OCI-LY7 (cell line): ENCODE measurements around the gene TMEM94. TPM values are rescaled to one million over a fixed set of nuclear protein-coding genes. Genes with fewer than 3 reads are reported as not detected.

ENCODE experiments used
- BruUV-seq: library from RNA; stranded (reverse); fragments of 400-500 nt; replicated peaks from 2 replicates; lab custom pipeline; 2021; lab: Mats Ljungman, UMichigan
- CTCF ChIA-PET: fragments of 300-600 bp; sonication (Branson Sonifier 250); formaldehyde crosslinking; loops from one replicate; lab custom pipeline; 2022; ENCODE audit warnings: antibody characterized with exemption; ENCODE audit not compliant: unreplicated experiment; lab: Charles Lee
- POLR2A ChIA-PET: fragments of 300-600 bp; sonication (Branson Sonifier 250); formaldehyde crosslinking; loops from one replicate; lab custom pipeline; 2022; ENCODE audit warnings: antibody characterized with exemption; lab: Charles Lee
- DNase-seq: peaks from one replicate; pipeline ENCODE4 v3.0.0-alpha.2; 2015; ENCODE audit warnings: low spot score
- H2AFZ ChIP-seq: fragments of 200-600 bp; sonication (generic), shearing (Covaris generic); 2 replicates; pipeline ENCODE4 v1.6.1; 2014; ENCODE audit warnings: mild to moderate bottlenecking, antibody characterized with exemption, low read length, moderate library complexity
- H3K27ac ChIP-seq: fragments of 200-600 bp; sonication (generic); 2 replicates; pipeline ENCODE4 v1.5.1; 2014; ENCODE audit warnings: mixed run types, low read depth, mild to moderate bottlenecking, moderate library complexity, low read length, inconsistent platforms; ENCODE audit not compliant: poor library complexity, severe bottlenecking
- H3K36me3 ChIP-seq: fragments of 200-600 bp; sonication (generic); 2 replicates; pipeline ENCODE4 v1.6.1; 2014; ENCODE audit warnings: mild to moderate bottlenecking, antibody characterized with exemption, low read length, moderate library complexity, mixed read lengths; ENCODE audit not compliant: insufficient read depth
- H3K4me1 ChIP-seq: fragments of 200-600 bp; sonication (generic); 2 replicates; pipeline ENCODE4 v1.5.1; 2014; ENCODE audit warnings: mild to moderate bottlenecking, low read length; ENCODE audit not compliant: insufficient read depth, poor library complexity, severe bottlenecking
- H3K4me2 ChIP-seq: fragments of 200-600 bp; sonication (generic); 2 replicates; pipeline ENCODE4 v1.6.1; 2014; ENCODE audit warnings: mild to moderate bottlenecking, low read length
- H3K4me3 ChIP-seq: fragments of 200-600 bp; sonication (generic); 2 replicates; pipeline ENCODE4 v1.5.1; 2014; ENCODE audit warnings: mild to moderate bottlenecking, low read depth, low read length; ENCODE audit not compliant: poor library complexity, severe bottlenecking
- H3K79me2 ChIP-seq: fragments of 200-600 bp; sonication (generic); 2 replicates; pipeline ENCODE4 v1.6.1; 2016; ENCODE audit warnings: low read depth, mild to moderate bottlenecking, low read length, moderate library complexity, mixed read lengths; ENCODE audit not compliant: insufficient read depth
- H3K9me2 ChIP-seq: fragments of 200-600 bp; sonication (generic); 2 replicates; pipeline ENCODE4 v1.6.1; 2016; ENCODE audit warnings: mild to moderate bottlenecking, low read length, mixed read lengths; ENCODE audit not compliant: insufficient read depth
- H3K9me3 ChIP-seq: fragments of 200-600 bp; sonication (generic); 2 replicates; pipeline ENCODE4 v1.6.1; 2014; ENCODE audit warnings: mild to moderate bottlenecking, mixed run types, low read length, mixed read lengths
- H4K20me1 ChIP-seq: fragments of 200-600 bp; sonication (generic); 2 replicates; pipeline ENCODE4 v1.6.1; 2014; ENCODE audit warnings: mild to moderate bottlenecking, antibody characterized with exemption, low read length, moderate library complexity, mixed read lengths; ENCODE audit not compliant: insufficient read depth
- EZH2phosphoT487 ChIP-seq: fragments of 200-600 bp; sonication (generic); IDR thresholded peaks from 2 replicates; pipeline ENCODE4 v1.6.1; 2018; ENCODE audit warnings: low read depth, borderline replicate concordance, mild to moderate bottlenecking, mixed run types, antibody characterized with exemption, low read length, moderate library complexity, mixed read lengths
- intact Hi-C: fragments of 100-400 bp; cut with micrococcal nuclease; formaldehyde crosslinking; loops from one replicate; pipeline ENCODE4 v1.10.0; 2022; ENCODE audit not compliant: unreplicated experiment
- total RNA-seq, 2 experiments: library from RNA; depleted of rRNA in 1 of 2; stranded (reverse); fragments of >200 nt in 1 of 2; shearing (Covaris generic) in 1 of 2; gene quantifications; 2 replicates each; pipeline ENCODE4 v1.2.3, GENCODE V29; 2014 to 2022
- TF ChIP-seq, protein P1 (sequence below): fragments of 200-600 bp; sonication (generic); conservative IDR thresholded peaks from 2 replicates; pipeline ENCODE4 v1.5.1; 2014; ENCODE audit warnings: mild to moderate bottlenecking, antibody characterized with exemption, low read length, moderate library complexity, mixed read lengths

The TMEM94 gene
- total RNA-seq, 2 experiments from 2014 or later, result 60.6 to 121 TPM

DNA sequence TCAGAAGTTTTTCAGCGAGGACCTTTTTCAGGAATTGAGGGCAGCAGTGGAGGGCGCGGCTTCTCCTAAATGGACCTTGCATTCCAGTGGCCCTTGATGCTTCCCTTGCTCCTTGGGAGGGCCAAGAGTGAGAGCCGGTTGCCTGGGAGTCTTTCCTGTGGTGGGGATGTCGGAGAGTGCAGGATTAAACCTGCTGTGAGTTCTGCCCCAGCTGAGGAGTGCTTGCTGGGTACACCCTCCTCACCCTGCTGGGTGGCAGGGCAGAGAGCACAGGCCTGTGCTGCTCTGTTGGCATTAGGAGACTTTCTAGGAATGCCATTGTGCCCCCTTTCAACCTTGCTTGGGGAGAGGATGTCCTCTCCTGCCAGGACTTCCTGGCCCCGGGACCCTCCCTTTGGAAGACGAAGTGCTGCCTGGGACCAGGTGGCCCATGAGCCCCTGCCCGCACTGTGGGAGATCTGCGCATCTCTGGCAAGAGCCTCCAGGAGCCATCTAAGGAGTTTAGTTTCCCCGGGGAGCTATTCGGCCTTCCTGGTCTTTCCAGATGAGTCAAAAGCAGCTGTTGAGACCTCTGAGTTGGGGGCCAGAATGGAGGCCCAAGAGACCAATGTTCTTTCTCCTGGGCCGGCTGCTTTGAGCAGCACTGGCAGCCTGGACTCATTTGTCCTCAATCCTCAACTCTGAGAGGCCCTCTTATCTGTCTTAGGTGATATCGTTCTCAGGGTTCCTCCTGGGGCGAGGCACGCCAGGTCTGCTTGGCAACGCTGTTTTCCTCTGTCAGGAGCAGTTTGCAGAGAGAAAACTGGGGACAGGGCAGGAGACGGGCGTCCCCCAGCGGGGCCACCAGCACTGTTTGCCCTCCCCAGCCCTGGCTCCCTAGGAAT lies 74.6 kb downstream of the TMEM94 start:
- H4K20me1 ChIP-seq, result no peaks in the 10 kb centered on the region
- intact Hi-C loops, result no loop called here
- H3K79me2 ChIP-seq, result no peaks in the 10 kb centered on the region
- H3K4me2 ChIP-seq, result no peak overlapping the region
- CTCF ChIA-PET, result interaction anchor here (0.5 kb wide), 1 partner anchor 15 kb away, joined by 3 read pairs; the partner anchor contains the start of gene TSEN54
- TF ChIP-seq, protein P1, sequence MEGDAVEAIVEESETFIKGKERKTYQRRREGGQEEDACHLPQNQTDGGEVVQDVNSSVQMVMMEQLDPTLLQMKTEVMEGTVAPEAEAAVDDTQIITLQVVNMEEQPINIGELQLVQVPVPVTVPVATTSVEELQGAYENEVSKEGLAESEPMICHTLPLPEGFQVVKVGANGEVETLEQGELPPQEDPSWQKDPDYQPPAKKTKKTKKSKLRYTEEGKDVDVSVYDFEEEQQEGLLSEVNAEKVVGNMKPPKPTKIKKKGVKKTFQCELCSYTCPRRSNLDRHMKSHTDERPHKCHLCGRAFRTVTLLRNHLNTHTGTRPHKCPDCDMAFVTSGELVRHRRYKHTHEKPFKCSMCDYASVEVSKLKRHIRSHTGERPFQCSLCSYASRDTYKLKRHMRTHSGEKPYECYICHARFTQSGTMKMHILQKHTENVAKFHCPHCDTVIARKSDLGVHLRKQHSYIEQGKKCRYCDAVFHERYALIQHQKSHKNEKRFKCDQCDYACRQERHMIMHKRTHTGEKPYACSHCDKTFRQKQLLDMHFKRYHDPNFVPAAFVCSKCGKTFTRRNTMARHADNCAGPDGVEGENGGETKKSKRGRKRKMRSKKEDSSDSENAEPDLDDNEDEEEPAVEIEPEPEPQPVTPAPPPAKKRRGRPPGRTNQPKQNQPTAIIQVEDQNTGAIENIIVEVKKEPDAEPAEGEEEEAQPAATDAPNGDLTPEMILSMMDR, result no peak
- TF ChIP-seq EZH2phosphoT487, result no peak
- no peak overlapping the region for H3K4me3 ChIP-seq
- H3K4me1 ChIP-seq, result peaks cover 14% of the 10 kb centered on the region
- no peak for DNase-seq
- no peak overlapping the region for H3K27ac ChIP-seq
- H2AFZ ChIP-seq, result no peak overlapping the region
- no peaks in the 10 kb centered on the region for H3K9me2 ChIP-seq
- H3K9me3 ChIP-seq, result no peaks in the 10 kb centered on the region
- H3K36me3 ChIP-seq, result no peaks in the 10 kb centered on the region
- POLR2A ChIA-PET, result interaction anchor here (0.9 kb wide), 1 partner anchor 8 kb away, joined by 3 read pairs; no protein-coding TSS in a partner anchor
- no TSS peak for BruUV-seq

GRCh38 chr17:75531721-75532072 lies 75.3 kb downstream of the TMEM94 start:
- no peak overlapping the region for H3K4me3 ChIP-seq
- intact Hi-C loops, result no loop called here
- no peak for DNase-seq
- peaks cover 9% of the 10 kb centered on the region for H3K4me1 ChIP-seq
- no peak overlapping the region for H2AFZ ChIP-seq
- no peaks in the 10 kb centered on the region for H3K36me3 ChIP-seq
- ChIA-PET CTCF (no interaction called here), POLR2A (interaction anchor here (0.7 to 1.1 kb wide), 2 partner anchors 11 to 66 kb away, joined by 3 read pairs; no protein-coding TSS in a partner anchor)
- no peaks in the 10 kb centered on the region for H4K20me1 ChIP-seq
- H3K9me3 ChIP-seq, result no peaks in the 10 kb centered on the region
- no peak overlapping the region for H3K4me2 ChIP-seq
- no TSS peak for BruUV-seq
- no peak overlapping the region for H3K27ac ChIP-seq
- TF ChIP-seq EZH2phosphoT487, result no peak
- TF ChIP-seq, protein P1, result no peak
- H3K9me2 ChIP-seq, result no peaks in the 10 kb centered on the region
- H3K79me2 ChIP-seq, result no peaks in the 10 kb centered on the region

DNA sequence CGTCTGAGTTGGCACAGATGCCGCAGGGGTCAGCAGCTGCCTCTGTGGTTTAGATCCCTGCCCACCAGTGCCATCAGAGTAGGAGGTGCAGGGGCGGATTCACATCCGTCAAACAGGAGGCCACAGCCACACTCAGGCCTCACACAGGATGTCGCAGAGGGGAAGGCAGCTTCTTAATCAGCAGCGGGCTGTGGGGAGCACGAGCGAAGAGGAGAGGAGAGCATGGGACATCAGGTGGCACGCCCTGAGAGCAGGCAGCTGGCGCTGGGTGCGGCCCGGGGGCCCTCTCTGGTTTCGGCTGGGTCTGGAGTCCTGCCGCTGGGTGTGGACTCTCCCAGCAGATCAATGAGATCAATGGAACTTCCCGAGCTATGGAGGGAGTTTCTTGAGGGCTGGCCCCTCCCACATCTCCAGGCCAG lies 78.7 kb downstream of the TMEM94 start:
- H2AFZ ChIP-seq, result no peak overlapping the region
- no peak overlapping the region for H3K4me2 ChIP-seq
- no peaks in the 10 kb centered on the region for H3K9me3 ChIP-seq
- TF ChIP-seq EZH2phosphoT487, result no peak
- TF ChIP-seq, protein P1, result no peak
- H3K36me3 ChIP-seq, result no peaks in the 10 kb centered on the region
- ChIA-PET CTCF (interaction anchor here (0.5 kb wide), 2 partner anchors 111 to 265 kb away, joined by 3 read pairs; no protein-coding TSS in a partner anchor), POLR2A (interaction anchor here (0.6 kb wide), 1 partner anchor 14 kb away, joined by 3 read pairs; no protein-coding TSS in a partner anchor)
- no peak overlapping the region for H3K27ac ChIP-seq
- no TSS peak for BruUV-seq
- intact Hi-C loops, result no loop called here
- no peak overlapping the region for H3K4me3 ChIP-seq
- H3K9me2 ChIP-seq, result no peaks in the 10 kb centered on the region
- peaks cover 9% of the 10 kb centered on the region for H3K4me1 ChIP-seq
- no peaks in the 10 kb centered on the region for H3K79me2 ChIP-seq
- H4K20me1 ChIP-seq, result no peaks in the 10 kb centered on the region
- DNase-seq, result peak; percentile 48
